WTC11 (cell line): ENCODE results near the gene COL25A1. TPM values are rescaled to one million over a fixed set of nuclear protein-coding genes. Genes with fewer than 3 reads are reported as not detected.

Source experiments
- ATAC-seq: fragments of 200-7000 bp; cut with Tn5 transposase; 2 replicates; pipeline ENCODE4 v1.10.0; 2021; ENCODE audit warnings: mild to moderate bottlenecking, moderate library complexity
- CTCF ChIA-PET: fragments of 300-600 bp; sonication (Branson Sonifier 250); formaldehyde crosslinking; loops from one replicate; lab custom pipeline; 2021; ENCODE audit warnings: antibody characterized with exemption; lab: Charles Lee
- POLR2A ChIA-PET: fragments of 350-600 bp; sonication (Branson Sonifier 250); formaldehyde crosslinking; loops from one replicate; lab custom pipeline; 2021; ENCODE audit warnings: antibody characterized with exemption; lab: Charles Lee
- DNase-seq: peaks from one replicate; pipeline ENCODE4 v3.0.0; 2021; ENCODE audit warnings: low spot score
- H3K27ac Mint-ChIP-seq: 2 replicates; pipeline ENCODE4 v1.8.0; 2021; ENCODE audit warnings: mixed read lengths
- H3K27me3 Mint-ChIP-seq: 2 replicates; pipeline ENCODE4 v1.8.0; 2021; ENCODE audit warnings: low read depth, mild to moderate bottlenecking, moderate library complexity, mixed read lengths
- H3K36me3 Mint-ChIP-seq: 2 replicates; pipeline ENCODE4 v1.8.0; 2021; ENCODE audit warnings: mixed read lengths
- H3K4me1 Mint-ChIP-seq: 2 replicates; pipeline ENCODE4 v1.8.0; 2022; ENCODE audit warnings: mixed read lengths
- H3K4me3 Mint-ChIP-seq: 2 replicates; pipeline ENCODE4 v1.8.0; 2021; ENCODE audit warnings: mild to moderate bottlenecking, moderate library complexity, mixed read lengths
- H3K9me3 Mint-ChIP-seq: 2 replicates; pipeline ENCODE4 v1.8.0; 2021; ENCODE audit warnings: mixed read lengths
- AR ChIP-seq: fragments of 250-450 bp; sonication (Bioruptor Pico); IDR thresholded peaks from 2 replicates; pipeline ENCODE4 v1.9.0; 2021; ENCODE audit warnings: mild to moderate bottlenecking
- CDX4 ChIP-seq: fragments of 250-450 bp; sonication (Bioruptor Pico); IDR thresholded peaks from 2 replicates; pipeline ENCODE4 v1.9.0; 2021; ENCODE audit warnings: moderate library complexity, mild to moderate bottlenecking, inconsistent platforms, borderline replicate concordance
- CREM ChIP-seq: sonication (generic); formaldehyde crosslinking; IDR thresholded peaks from 2 replicates; pipeline ENCODE4 v1.8.1; 2022; ENCODE audit warnings: mild to moderate bottlenecking, missing genetic modification reagents, moderate library complexity
- CTCF ChIP-seq: fragments of 200-600 bp; IDR thresholded peaks from 2 replicates; pipeline ENCODE4 v1.8.0; 2022; ENCODE audit warnings: antibody characterized with exemption
- E2F5 ChIP-seq: sonication (generic); formaldehyde crosslinking; IDR thresholded peaks from 2 replicates; pipeline ENCODE4 v1.8.1; 2022; ENCODE audit warnings: mild to moderate bottlenecking, moderate library complexity, missing genetic modification reagents
- ETV6 ChIP-seq: sonication (generic); formaldehyde crosslinking; IDR thresholded peaks from 2 replicates; pipeline ENCODE4 v1.8.1; 2022; ENCODE audit warnings: mild to moderate bottlenecking, missing genetic modification reagents
- MAX ChIP-seq: sonication (generic); formaldehyde crosslinking; IDR thresholded peaks from 2 replicates; pipeline ENCODE4 v1.8.0; 2022; ENCODE audit warnings: mild to moderate bottlenecking, missing genetic modification reagents
- MXD4 ChIP-seq: fragments of 250-450 bp; sonication (Bioruptor Pico); IDR thresholded peaks from 2 replicates; pipeline ENCODE4 v1.8.0; 2021; ENCODE audit warnings: mild to moderate bottlenecking, moderate library complexity, borderline replicate concordance
- MYBL2 ChIP-seq: sonication (generic); formaldehyde crosslinking; IDR thresholded peaks from 2 replicates; pipeline ENCODE4 v1.8.1; 2023; ENCODE audit warnings: mild to moderate bottlenecking, moderate library complexity, missing genetic modification reagents
- NFATC4 ChIP-seq: fragments of 250-450 bp; sonication (Bioruptor Pico); IDR thresholded peaks from 2 replicates; pipeline ENCODE4 v1.9.0; 2021; ENCODE audit warnings: mild to moderate bottlenecking
- NFE2L1 ChIP-seq: sonication (generic); formaldehyde crosslinking; IDR thresholded peaks from 2 replicates; pipeline ENCODE4 v1.8.1; 2023; ENCODE audit warnings: missing genetic modification reagents
- NFYB ChIP-seq: sonication (generic); formaldehyde crosslinking; conservative IDR thresholded peaks from 2 replicates; pipeline ENCODE4 v1.8.0; 2022; ENCODE audit warnings: low read depth, missing genetic modification reagents
- STAT6 ChIP-seq: sonication (generic); formaldehyde crosslinking; conservative IDR thresholded peaks from 2 replicates; pipeline ENCODE4 v1.8.1; 2023; ENCODE audit warnings: mild to moderate bottlenecking, low read depth, missing genetic modification reagents, moderate library complexity
- TEAD1 ChIP-seq: sonication (generic); formaldehyde crosslinking; IDR thresholded peaks from 2 replicates; pipeline ENCODE4 v1.8.0; 2022; ENCODE audit warnings: mild to moderate bottlenecking, missing genetic modification reagents
- ZBTB21 ChIP-seq: sonication (generic); formaldehyde crosslinking; IDR thresholded peaks from 2 replicates; pipeline ENCODE4 v1.8.1; 2023; ENCODE audit warnings: mild to moderate bottlenecking, missing genetic modification reagents, borderline replicate concordance
- ZNF121 ChIP-seq: sonication (generic); formaldehyde crosslinking; IDR thresholded peaks from 2 replicates; pipeline ENCODE4 v1.8.0; 2023; ENCODE audit warnings: missing genetic modification reagents
- ZNF138 ChIP-seq: sonication (generic); formaldehyde crosslinking; conservative IDR thresholded peaks from 2 replicates; pipeline ENCODE4 v1.8.1; 2022; ENCODE audit warnings: mild to moderate bottlenecking, moderate library complexity, missing genetic modification reagents
- ZNF317 ChIP-seq: sonication (generic); formaldehyde crosslinking; IDR thresholded peaks from 2 replicates; pipeline ENCODE4 v1.8.1; 2023; ENCODE audit warnings: low read depth, mild to moderate bottlenecking, moderate library complexity, missing genetic modification reagents, borderline replicate concordance
- ZNF423 ChIP-seq: fragments of 250-450 bp; sonication (Bioruptor Pico); IDR thresholded peaks from 2 replicates; pipeline ENCODE4 v2.1.2; 2022; ENCODE audit warnings: mild to moderate bottlenecking, moderate library complexity
- ZNF532 ChIP-seq: fragments of 250-450 bp; sonication (Bioruptor Pico); IDR thresholded peaks from 2 replicates; pipeline ENCODE4 v1.9.0; 2021; ENCODE audit warnings: mild to moderate bottlenecking, borderline replicate concordance
- total RNA-seq: library from RNA; stranded (reverse); gene quantifications from 3 replicates; pipeline ENCODE4 v1.2.3, GENCODE V29; 2021

Gene COL25A1
- total RNA-seq, 1 experiment from 2014 or later = 6.6 TPM

- TF ChIP-seq NFYB (no peak), NFE2L1 (no peak), ZBTB21 (CRISPR knock-in tag) (no peak), ZNF532 (CRISPR knock-in tag) (no peak), TEAD1 (CRISPR knock-in tag) (no peak)
These were observed 73.4 kb downstream of the COL25A1 start (continued) for GRCh38 chr4:109229028-109229427.

GRCh38 chr4:109218288-109218687, 84.2 kb downstream of the COL25A1 start:
- Mint-ChIP-seq H3K9me3 (no peaks in the 10 kb centered on the region), H3K4me3 (no peak overlapping the region), H3K27me3 (no peaks in the 10 kb centered on the region), H3K4me1 (no peaks in the 10 kb centered on the region), H3K36me3 (no peaks in the 10 kb centered on the region), H3K27ac (no peak overlapping the region)
- no peak for DNase-seq
- no peak for ATAC-seq
- CTCF ChIA-PET = no interaction called here
- POLR2A ChIA-PET = no interaction called here
- TF ChIP-seq ETV6 (CRISPR knock-in tag) (no peak), ZNF423 (CRISPR knock-in tag) (no peak), TEAD1 (CRISPR knock-in tag) (no peak), CDX4 (CRISPR knock-in tag) (no peak), CREM (CRISPR knock-in tag) (no peak), CTCF (no peak)

GRCh38 chr4:109216085-109216696, 86.3 kb downstream of the COL25A1 start:
- ATAC-seq (no peak), DNase-seq (no peak)
- no peaks in the 10 kb centered on the region for H3K9me3 Mint-ChIP-seq
- peak overlapping the region; percentile 8; the same call in 1 of the 2 replicates for H3K27ac Mint-ChIP-seq
- H3K4me1 Mint-ChIP-seq = no peaks in the 10 kb centered on the region
- H3K27me3 Mint-ChIP-seq = no peaks in the 10 kb centered on the region
- CTCF ChIA-PET = no interaction called here
- H3K36me3 Mint-ChIP-seq = no peaks in the 10 kb centered on the region
- POLR2A ChIA-PET = no interaction called here
- no peak overlapping the region for H3K4me3 Mint-ChIP-seq
- no peak for TF ChIP-seq MAX (CRISPR knock-in tag)
- TF ChIP-seq TEAD1 (CRISPR knock-in tag) = no peak
- TF ChIP-seq MXD4 (CRISPR knock-in tag) = no peak
- no peak for TF ChIP-seq STAT6 (CRISPR knock-in tag)
- TF ChIP-seq MYBL2 (CRISPR knock-in tag) = no peak
- TF ChIP-seq ZNF138 (CRISPR knock-in tag) = no peak
- TF ChIP-seq ZNF121 = no peak
- no peak for TF ChIP-seq ZNF317 (CRISPR knock-in tag)
- TF ChIP-seq AR (CRISPR knock-in tag) = no peak
- no peak for TF ChIP-seq E2F5 (CRISPR knock-in tag)
- no peak for TF ChIP-seq NFATC4
